GM18909 (cell line): Measurements from ENCODE around the gene ELF4.

Source experiments
- ATAC-seq: cut with Tn5 transposase; IDR thresholded peaks from one replicate; pipeline ENCODE4 v1.9.1; 2021; ENCODE audit warnings: mild to moderate bottlenecking; ENCODE audit not compliant: unreplicated experiment, poor library complexity

Gene ELF4

GRCh38 chrX:130085551-130086446, 24.5 kb downstream of the ELF4 start:
- no peak for ATAC-seq

GRCh38 chrX:130084631-130085237, 25.6 kb downstream of the ELF4 start:
- ATAC-seq = peak; percentile 38

- ATAC-seq = peak; percentile 32
These were observed 26.5 kb downstream of the ELF4 start for GRCh38 chrX:130083656-130084382.

GRCh38 chrX:130083107-130083490, 27.2 kb downstream of the ELF4 start:
- no peak for ATAC-seq

- ATAC-seq = peak; percentile 57
These were observed 27.8 kb downstream of the ELF4 start for GRCh38 chrX:130082244-130083106.

GRCh38 chrX:130081421-130082045, 28.8 kb downstream of the ELF4 start:
- ATAC-seq = no peak

GRCh38 chrX:130080791-130081367, 29.4 kb downstream of the ELF4 start:
- ATAC-seq = no peak

- no peak for ATAC-seq
These were observed 30.4 kb downstream of the ELF4 start for GRCh38 chrX:130079824-130080406.

- no peak for ATAC-seq
These were observed 34.5 kb downstream of the ELF4 start for GRCh38 chrX:130075777-130076176.

- ATAC-seq = no peak
These were observed 38.0 kb downstream of the ELF4 start for GRCh38 chrX:130072345-130072740.

GRCh38 chrX:130071611-130072344, 38.5 kb downstream of the ELF4 start:
- ATAC-seq = no peak

GRCh38 chrX:130066975-130067615, 43.2 kb downstream of the ELF4 start:
- ATAC-seq = no peak

- peak; percentile 90 for ATAC-seq
These were observed 49.9 kb downstream of the ELF4 start for GRCh38 chrX:130060122-130061069.

- ATAC-seq = no peak
These were observed 51.6 kb downstream of the ELF4 start for GRCh38 chrX:130058652-130059051.

GRCh38 chrX:130057209-130057608, 53.1 kb downstream of the ELF4 start:
- no peak for ATAC-seq

- ATAC-seq = no peak
These were observed 54.4 kb downstream of the ELF4 start for GRCh38 chrX:130055899-130056298.

GRCh38 chrX:130055103-130055502, 55.2 kb downstream of the ELF4 start:
- no peak for ATAC-seq
